GM19025 (cell line): Measurements from ENCODE around the gene CTNNA3.
"Not testable (repeated sequence)": the region's sequence is repeated elsewhere in the genome, so short reads cannot be mapped to it uniquely, and the experiment has no call there.

Experiments
- ATAC-seq: cut with Tn5 transposase; IDR thresholded peaks from one replicate; pipeline ENCODE4 v1.9.1; 2021; ENCODE audit warnings: mild to moderate bottlenecking, low read depth, moderate library complexity; ENCODE audit not compliant: unreplicated experiment

Gene CTNNA3

GRCh38 chr10:67386841-67387533 is 309.0 kb downstream of the CTNNA3 start:
- not testable (repeated sequence) for ATAC-seq

GRCh38 chr10:67386260-67386659 is 309.7 kb downstream of the CTNNA3 start:
- no peak for ATAC-seq

- no peak for ATAC-seq
These were observed 310.4 kb downstream of the CTNNA3 start for GRCh38 chr10:67385566-67385965.

GRCh38 chr10:67385089-67385488 is 310.9 kb downstream of the CTNNA3 start:
- no peak for ATAC-seq

GRCh38 chr10:67331121-67331910 is 364.7 kb downstream of the CTNNA3 start:
- no peak for ATAC-seq

GRCh38 chr10:67327626-67328535 is 368.1 kb downstream of the CTNNA3 start:
- ATAC-seq = no peak

- ATAC-seq = no peak
These were observed 376.0 kb downstream of the CTNNA3 start for GRCh38 chr10:67319976-67320375.

- no peak for ATAC-seq
These were observed 387.1 kb downstream of the CTNNA3 start for GRCh38 chr10:67308912-67309311.

- no peak for ATAC-seq
These were observed 389.3 kb downstream of the CTNNA3 start for GRCh38 chr10:67306588-67307205.

GRCh38 chr10:67302701-67303100 is 393.3 kb downstream of the CTNNA3 start:
- no peak for ATAC-seq

GRCh38 chr10:67299761-67300160 is 396.2 kb downstream of the CTNNA3 start:
- no peak for ATAC-seq

GRCh38 chr10:67297637-67298181 is 398.3 kb downstream of the CTNNA3 start:
- ATAC-seq = no peak

- ATAC-seq = no peak
These were observed 399.1 kb downstream of the CTNNA3 start for GRCh38 chr10:67296926-67297325.

GRCh38 chr10:67288688-67289410 is 407.1 kb downstream of the CTNNA3 start:
- no peak for ATAC-seq

GRCh38 chr10:67284589-67284988 is 411.4 kb downstream of the CTNNA3 start:
- ATAC-seq = no peak

- ATAC-seq = no peak
These were observed 413.1 kb downstream of the CTNNA3 start for GRCh38 chr10:67282871-67283270.

GRCh38 chr10:67280405-67280804 is 415.6 kb downstream of the CTNNA3 start:
- no peak for ATAC-seq

GRCh38 chr10:67277402-67277801 is 418.6 kb downstream of the CTNNA3 start:
- ATAC-seq = no peak

- ATAC-seq = no peak
These were observed 426.2 kb downstream of the CTNNA3 start for GRCh38 chr10:67269828-67270227.

GRCh38 chr10:67268146-67268545 is 427.8 kb downstream of the CTNNA3 start:
- no peak for ATAC-seq
